GM19023 (cell line): Measurements from ENCODE around the gene SPRED3.

Source experiments
- ATAC-seq: cut with Tn5 transposase; IDR thresholded peaks from one replicate; pipeline ENCODE4 v1.9.1; 2021; ENCODE audit warnings: mild to moderate bottlenecking, moderate library complexity; ENCODE audit not compliant: unreplicated experiment

Gene SPRED3

GRCh38 chr19:38443458-38443999 is 55.0 kb downstream of the SPRED3 start:
- no peak for ATAC-seq

GRCh38 chr19:38444026-38444425 is 55.5 kb downstream of the SPRED3 start:
- no peak for ATAC-seq

DNA sequence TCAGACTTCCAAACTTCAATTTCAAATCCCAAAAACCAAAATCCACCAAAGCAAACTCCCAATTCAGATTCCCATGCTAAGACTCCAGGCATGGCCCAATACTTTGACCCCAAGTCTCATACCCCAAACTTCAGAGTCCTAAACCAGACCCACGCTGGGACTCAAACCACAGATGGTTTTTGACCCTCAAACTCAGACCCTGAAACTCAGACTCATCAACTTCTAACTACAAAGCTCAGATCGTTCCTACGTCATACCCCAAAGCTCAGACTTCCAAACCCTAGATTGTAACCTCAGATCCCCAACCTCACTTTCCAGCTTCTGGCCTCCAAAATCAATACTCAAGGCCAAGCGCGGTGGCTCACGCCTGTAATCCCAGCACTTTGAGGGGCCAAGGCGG is 56.9 kb downstream of the SPRED3 start:
- ATAC-seq: no peak

GRCh38 chr19:38448225-38448624 is 59.7 kb downstream of the SPRED3 start:
- ATAC-seq: no peak
